HT-29 (cell line): Measurements from ENCODE around the gene NMUR1. TPM values are rescaled to one million over a fixed set of nuclear protein-coding genes. Genes with fewer than 3 reads are reported as not detected.
A peak's percentile ranks its signal among the peaks of the same experiment; 100 is the strongest.

Source experiments
- DNase-seq: peaks from one replicate; pipeline ENCODE4 v3.0.0-alpha.2; 2015; ENCODE audit warnings: low spot score
- small RNA-seq: library from RNA; depleted of rRNA; stranded (forward); fragments of <200 nt; gene quantifications from one replicate; pipeline ENCODE3, GENCODE V24; 2014
- total RNA-seq: library from RNA; depleted of rRNA; stranded (reverse); fragments of >200 nt; shearing (Covaris generic); gene quantifications from 2 replicates; pipeline ENCODE4 v1.2.3, GENCODE V29; 2014; rRNA removed

NMUR1 gene
- total RNA-seq, 1 experiment from 2014 or later = not detected

DNA sequence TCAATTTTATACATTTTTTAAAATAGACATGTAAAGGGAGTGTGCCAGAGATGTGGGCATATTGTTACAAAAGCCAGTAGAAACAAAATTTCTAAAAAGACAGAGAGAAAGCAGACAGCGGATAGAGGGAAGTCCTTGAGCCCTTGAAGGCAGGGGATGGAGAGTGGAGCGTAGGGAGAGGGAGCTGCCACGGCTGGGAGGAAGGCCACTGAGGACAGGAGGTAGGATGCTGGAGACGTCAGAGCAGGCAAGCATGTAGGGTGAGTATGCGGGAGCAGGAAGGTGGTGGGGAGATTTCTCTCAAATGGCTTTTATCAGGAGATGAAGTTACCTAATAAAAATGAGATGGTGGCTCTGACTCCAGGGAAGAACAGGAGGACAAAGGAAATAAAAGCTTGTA, 41.9 kb downstream of the NMUR1 start:
- no peak for DNase-seq

DNA sequence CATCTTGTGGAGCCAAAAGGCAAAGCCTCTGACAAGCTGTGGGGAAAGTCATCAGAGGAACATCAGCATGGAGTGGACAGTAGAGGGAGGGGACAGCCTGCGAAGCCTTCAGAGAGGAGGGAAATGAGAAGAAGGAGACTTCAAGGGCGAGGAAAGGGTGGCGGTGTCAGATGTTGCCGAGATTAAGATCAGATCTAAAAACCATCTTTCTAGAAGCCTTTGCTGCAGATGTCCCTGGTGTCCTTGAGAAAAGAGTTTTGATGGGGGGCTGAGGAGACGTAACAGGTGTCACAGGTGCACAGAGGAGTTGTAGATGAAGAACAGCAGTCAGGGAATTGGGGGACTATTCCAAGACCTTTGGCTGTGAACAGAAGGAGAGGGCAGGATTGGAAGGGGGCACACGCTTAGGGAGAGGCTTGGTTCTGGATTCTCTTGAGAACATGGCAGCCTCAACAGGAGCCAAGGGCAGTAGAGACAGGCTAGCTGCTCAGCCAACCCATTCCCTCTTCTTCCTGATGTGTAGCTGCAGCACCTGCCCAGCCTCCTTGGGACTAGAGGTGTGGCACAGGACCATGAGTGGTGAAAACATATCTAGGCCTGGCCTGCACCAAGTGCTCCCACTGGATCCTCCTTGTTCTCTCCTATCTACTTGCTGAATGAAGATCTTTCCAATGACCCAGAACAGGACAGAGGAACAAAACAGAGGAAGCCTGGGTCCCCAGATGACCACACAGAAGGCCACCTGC, 43.2 kb downstream of the NMUR1 start:
- no peak for DNase-seq

DNA sequence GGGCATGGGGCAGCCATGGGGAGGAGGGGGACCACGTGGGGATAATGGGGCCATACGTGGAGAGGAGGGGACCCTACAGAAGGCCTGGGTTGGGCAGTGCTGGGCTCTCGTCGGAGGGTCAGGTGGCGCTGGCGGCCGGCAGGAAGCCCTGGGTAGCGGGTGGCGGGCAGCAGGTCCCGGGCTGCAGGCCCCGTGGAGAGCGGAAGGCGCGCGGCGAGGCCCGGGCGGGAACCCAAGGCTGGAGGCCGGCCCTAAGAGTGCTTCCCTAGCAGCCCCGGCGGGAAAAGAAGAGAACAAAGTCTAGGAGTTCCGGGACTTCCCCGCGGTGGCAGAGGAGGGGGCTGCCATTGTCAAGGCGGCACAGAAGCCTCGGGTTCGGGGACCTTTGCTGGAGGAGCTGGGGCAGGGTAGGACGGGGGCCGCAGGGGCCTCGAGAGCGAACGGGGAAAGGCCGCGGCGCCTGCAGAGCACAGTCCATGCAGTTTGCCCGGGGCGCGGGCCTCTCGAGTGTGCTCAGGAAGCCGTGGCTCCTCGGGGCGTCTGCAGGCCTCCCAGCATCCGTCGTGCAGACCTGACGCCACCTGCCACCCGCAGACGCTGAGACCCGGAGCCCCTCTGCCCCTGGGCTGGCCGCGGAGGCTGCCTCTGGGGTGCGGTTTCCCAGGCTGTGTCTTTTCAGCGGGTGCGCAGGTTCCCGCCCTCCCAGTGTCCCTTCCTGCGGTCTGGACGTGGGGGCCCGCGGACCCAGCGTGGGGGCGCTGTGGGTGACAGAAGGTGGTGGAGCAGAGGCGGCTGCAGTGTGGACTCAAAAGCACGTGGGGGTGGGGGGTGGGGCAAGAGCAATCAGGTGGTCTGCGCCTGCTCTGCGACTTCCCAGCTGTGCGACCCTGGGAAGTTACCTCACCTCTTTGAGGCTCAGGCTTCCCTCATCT, 46.6 kb downstream of the NMUR1 start:
- DNase-seq = no peak

DNA sequence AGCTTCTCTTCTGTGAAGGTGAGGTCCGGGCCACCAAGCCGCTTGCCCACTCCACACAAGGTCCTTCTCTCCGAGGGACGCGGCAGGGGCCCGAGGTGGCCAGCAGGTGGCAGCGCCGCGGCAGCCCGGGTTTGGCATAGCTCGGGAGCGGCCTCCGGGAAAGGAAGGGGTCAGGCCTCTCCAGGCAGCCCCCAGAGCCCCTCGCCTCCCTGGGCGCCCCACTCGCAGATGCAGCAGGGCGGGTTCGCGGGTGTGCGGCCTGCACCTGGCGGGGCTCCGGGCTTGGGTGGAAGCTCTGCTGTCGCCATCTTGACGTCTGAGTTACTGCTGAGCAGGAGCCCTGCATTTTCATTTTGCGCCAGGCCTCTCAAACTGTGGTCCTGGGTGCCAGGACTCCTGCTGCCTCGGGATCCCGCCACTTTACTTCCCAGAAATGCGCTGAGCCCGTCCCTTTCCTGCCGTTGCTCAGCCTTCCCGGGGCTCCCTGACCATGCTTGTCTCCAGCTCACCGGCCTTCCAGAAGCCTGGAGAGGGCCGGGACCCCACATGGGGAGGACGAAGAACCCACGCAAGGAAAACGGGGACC, 47.3 kb downstream of the NMUR1 start:
- DNase-seq = peak; percentile 66

DNA sequence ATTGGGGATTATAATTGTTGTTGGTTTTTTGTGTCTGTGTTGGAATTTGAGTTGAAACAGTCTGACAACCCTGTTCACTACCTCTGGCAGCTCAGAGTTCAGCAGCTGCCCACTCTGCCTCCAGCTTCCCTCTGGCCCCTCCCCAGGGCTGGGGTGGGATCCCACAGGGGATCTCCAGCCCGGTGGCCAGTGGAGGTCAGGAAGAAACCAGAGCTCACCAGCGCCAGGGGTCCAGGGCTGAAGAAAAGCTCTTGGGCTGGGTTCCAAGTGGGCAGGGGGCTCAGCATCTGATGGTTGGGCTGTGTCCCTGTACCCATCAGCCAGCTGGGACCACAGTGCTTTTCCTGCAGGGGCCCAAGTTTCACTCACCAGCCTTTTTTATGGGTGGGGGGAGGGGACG, 49.5 kb downstream of the NMUR1 start:
- no peak for DNase-seq

DNA sequence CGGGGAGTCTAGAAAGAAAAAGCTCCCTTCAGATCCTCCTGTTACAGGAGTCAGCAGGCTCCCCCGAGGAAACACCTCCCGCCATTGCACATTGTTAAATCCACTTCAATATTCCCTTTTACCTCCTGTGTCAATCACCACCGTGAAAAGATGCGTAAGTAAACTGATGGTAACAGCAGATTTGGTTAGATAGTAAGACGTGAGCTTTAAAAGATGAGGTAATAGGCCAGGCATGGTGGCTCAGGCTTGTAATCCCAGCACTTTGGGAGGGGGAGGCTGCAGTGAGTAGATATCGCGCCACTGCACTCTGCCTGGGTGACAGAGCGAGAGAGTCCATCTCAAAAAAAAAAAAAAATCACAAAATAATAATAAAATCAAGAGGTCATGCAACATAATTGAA, 50.8 kb downstream of the NMUR1 start:
- no peak for DNase-seq

DNA sequence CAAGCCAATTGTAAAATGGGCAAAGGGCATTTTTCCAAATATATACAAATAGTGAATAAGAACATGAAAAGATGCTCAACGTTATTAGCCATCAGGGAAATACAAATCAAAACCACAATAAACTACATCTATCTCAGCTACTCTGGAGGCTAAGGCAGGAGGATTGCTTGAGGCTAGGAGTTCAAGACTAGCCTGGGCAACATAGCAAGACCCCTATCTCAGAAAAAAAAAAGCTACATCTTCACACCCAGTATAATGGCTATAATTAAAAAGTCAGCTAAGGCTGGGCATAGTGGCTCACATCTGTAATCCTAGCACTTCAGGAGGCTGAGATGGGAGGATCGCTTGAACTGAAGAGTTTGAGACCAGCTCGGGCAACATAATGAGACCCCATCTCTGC, 53.3 kb downstream of the NMUR1 start:
- no peak for DNase-seq

DNA sequence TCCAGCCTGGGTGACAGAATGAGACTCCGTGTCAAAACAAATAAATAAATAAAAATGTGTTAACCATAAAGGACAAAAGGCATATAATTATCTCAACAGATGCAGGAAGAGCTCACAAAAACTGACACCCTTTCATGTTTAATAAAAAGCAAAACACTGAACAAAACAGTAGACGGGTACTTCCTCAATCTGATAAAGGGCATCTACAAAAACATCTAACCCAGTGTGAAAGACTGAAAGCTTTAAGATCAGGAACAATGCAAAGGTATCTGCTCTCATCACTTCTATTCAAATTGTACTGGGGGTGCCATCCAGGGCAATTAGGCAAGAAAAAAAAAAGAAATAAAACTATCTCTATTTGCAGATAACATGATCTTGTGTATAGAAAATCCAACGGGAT, 54.3 kb downstream of the NMUR1 start:
- no peak for DNase-seq

Small RNA genes within 50 kb of the gene (small RNA-seq; reads per million reads assigned to genes)
- gene RNU2-22P = 0.29 reads per million

Other genes starting within 250 kb of the NMUR1 start
- 3.2 and 3.6 TPM in 2 replicates for gene B3GNT7, start 134.7 kb downstream of the NMUR1 start, total RNA-seq
- gene NCL, start 66.0 kb downstream of the NMUR1 start, total RNA-seq = 227 and 245 TPM in 2 replicates
- gene TEX44, start 62.4 kb upstream of the NMUR1 start, total RNA-seq = not detected in 2 replicates
- gene PTMA, start 178.1 kb upstream of the NMUR1 start, total RNA-seq = 1,191 and 1,224 TPM in 2 replicates